Suppressor macrophage treated with lipopolysaccharide for 1 hour (primary cell): ENCODE data around the gene DNAJA2.
"Not testable (repeated sequence)": the region's sequence is repeated elsewhere in the genome, so short reads cannot be mapped to it uniquely, and the experiment has no call there.

Experiments
- DNase-seq, 3 donors: peaks; one replicate each; pipeline ENCODE4 v3.0.0-alpha.2; 2020 to 2022

DNAJA2 gene

DNA sequence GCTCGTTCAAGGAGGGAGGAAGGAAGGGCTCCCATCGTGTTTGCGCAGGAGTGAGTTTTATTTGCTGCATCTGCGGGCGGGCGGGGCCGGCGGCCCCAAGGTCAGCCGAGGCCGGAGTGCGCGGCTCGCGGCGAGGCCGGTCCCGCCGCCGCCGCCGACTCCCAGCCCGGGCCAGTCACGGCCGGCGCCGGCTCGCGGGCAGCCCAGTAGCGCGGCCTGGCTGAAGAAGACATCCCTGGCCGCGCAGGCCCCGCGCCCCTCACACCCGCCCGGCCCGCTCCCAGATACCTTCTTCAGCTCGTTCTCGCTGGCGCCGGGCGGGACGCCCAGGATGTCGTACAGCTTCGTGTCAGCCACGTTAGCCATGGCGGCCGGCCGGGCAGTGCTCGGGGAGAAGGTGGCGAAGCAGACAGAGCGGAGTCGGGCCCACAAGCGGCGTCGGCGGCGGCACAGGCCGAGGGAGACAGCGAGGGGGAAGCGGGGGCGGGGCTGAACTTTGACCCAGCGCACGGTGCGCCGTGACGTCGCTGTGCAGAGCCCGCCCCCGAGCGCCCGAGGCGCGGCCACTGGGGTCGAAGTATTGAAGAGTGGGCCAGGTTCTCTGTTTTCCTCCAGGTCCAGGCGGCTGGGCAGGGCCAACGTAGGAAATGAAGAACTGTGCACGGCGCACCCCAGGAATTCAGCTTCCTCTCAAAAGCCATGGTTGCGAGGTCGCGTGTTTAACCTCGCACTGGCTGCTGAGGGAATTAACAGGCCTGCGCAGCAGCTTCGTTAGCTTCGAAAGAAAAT, at the start of gene DNAJA2:
Gene DNAJA2, minus strand, starts transcription at position 468 of the 789 bp plus-strand sequence. Its CDS starts 102 bp downstream, at position 366.
- peak; percentile 91 to 97 (median 96) for DNase-seq

GRCh38 chr16:47019568-47019967, 46.1 kb upstream of the DNAJA2 start:
- no peak for DNase-seq

DNA sequence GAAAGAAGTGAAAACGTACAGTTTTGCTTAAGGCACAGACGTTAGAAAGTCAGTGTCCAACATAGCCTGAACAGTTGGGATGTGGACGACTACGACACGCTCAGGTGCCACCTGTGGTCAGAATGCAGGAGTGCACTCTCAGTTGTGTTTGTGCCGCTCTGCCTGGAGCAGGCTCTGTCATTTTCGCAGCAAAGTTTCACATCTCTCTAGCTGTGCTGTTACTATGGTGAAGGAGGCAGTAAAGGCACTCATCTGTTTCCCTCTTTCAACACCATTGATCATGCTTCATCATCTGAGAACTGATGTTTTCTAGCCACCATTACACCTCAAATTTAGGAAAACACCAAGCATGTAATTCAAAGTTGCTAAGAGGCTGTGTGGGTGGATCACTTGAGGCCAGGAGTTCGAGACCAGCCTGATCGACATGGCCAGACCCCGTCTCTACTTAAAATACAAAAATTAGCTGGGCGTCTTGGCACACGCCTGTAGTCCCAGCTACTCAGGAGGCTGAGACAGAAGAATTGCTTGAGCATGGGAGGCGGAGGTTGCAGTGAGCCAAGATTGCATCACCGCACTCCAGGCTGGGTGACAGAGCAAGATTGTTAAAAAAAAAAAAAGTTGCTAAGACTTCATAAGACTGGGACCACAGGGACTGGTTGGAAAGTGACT, 44.9 kb upstream of the DNAJA2 start:
- DNase-seq: peak; percentile 21 to 33 (median 27)

DNA sequence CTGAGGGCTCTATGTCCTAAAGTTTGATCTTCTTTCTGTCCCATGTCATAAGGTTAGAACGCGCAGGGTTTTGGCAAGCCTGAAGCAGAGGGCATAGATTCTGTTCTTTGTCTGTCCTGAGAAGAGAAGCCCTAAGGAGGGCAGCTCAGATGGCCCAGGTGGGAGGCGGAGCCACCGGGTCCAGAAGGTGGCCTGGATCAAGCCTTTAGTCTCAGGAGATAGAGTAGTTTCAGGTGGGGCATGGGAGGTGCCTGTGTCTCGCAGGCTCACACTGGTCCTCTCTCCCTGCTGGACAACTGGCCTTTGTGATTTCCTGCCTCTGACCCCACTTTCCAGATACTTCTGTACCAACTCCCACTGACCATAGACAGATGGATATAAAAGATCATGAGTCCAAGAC, 44.2 kb upstream of the DNAJA2 start:
- DNase-seq: no peak

DNA sequence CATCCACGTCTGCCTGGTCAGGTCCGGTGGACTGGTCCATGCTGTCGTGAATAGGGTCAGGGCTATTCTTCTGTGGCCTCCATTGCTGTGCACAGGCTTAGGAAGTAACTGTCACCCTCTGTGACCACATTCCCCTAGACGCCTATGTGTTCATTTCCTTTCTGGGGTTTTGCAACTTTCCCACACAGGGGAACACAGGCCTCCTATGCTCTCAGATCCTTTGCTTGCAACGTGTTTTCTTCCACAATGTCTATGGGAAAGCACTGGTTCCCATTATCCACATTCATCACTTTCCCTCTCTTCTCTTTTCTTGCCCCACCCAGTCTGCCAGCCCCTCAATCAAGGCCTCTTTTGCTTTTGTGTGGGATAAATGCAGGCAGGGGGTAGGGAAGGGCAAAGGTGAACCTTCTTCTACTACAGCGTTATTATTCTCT, 43.2 kb upstream of the DNAJA2 start:
- DNase-seq: peak; percentile 79 to 89 (median 87)

- no peak for DNase-seq
Observed at GRCh38 chr16:47013910-47014309, 40.4 kb upstream of the DNAJA2 start.

DNA sequence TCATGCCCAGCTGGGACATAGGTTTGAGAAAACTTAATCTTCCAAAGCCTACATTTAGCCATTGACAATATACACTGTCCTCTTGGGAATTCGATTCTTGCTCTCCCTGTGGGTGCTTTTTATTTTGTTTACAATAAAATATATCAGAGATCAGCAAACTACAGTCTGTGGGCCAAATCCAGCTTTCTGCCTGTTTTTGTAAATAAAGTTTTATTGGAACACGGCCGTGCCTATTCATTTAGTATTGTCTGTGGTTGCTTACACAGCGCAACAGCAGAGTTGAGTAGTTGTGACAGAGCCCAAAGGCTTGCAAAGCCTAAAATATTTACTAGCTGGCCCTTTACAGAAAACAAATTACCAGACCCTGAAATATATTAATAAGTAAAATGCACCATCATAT, 39.7 kb upstream of the DNAJA2 start:
- DNase-seq: no peak

DNA sequence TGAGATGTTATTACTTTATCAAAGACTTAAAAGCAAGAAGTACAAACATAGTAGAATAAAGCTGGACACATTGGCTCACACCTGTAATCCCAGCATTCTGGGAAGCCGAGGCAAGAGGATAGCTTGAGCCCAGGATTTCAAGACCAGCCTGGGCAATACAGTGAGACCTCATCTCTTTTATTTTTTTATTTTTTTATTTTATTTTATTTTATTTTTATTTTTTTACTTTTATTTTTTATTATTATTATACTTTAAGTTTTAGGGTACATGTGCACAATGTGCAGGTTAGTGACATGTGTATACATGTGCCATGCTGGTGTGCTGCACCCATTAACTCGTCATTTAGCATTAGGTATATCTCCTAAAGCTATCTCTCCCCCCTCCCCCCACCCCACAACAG, 37.3 kb upstream of the DNAJA2 start:
- DNase-seq: not testable (repeated sequence)

DNA sequence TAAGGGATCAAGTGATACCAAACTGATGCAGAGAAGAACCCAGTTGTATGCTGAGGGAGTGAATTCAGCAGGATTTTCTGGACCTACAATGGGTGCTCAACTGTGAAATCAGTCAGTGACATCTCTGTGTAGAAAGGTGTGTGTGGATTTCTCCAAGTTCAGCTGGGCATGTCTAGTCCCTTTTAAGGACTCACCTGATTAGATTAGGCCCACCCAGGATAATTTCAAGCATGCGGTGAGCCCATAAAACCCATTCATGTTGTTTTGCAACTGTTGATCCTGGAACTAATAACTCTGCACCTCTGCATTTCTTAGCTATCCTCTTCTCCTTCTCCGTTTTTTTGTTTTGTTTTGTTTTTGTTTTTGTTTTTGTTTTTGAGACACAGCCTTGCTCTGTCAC, 35.1 kb upstream of the DNAJA2 start:
- no peak for DNase-seq

DNA sequence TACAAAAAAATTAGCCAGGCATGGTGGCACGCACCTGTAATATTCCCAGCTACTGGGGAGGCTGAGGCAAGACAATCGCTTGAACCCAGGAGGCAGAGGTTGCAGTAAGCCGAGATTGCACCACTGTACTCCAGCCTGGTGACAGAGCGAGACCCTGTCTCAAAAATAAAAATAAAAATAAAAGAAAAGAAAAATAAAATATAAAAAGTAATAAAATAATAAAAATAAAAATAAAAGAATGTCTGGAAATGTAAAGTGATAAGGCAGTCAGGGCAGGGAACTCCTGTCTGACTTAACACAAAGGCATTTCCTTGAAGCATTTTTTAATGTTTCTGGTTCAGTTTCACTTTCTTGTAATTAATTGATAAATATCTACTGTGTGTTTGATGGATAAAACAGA, 34.7 kb upstream of the DNAJA2 start:
- no peak for DNase-seq

DNA sequence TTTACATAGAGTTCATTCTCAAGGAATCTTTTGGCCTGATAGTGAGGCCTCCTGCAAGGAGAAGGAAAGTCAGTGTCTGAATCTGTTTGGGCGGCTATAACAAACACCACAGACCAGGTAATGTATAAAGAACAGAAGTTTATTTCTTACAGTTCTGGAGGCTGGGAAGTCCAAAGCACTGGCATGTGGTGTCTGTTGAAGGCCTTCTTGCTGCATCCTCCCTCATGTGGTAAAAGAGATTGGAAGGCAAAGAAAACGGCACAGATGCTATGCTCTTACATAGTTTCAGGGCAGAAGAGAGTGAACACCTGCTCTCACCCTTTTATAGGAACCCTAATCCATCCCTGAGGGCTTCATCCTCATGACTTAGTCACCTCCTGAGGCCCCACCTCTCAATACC, 31.2 kb upstream of the DNAJA2 start:
- DNase-seq: no peak

GRCh38 chr16:47000066-47000465, 26.6 kb upstream of the DNAJA2 start:
- DNase-seq: not testable (repeated sequence)

DNA sequence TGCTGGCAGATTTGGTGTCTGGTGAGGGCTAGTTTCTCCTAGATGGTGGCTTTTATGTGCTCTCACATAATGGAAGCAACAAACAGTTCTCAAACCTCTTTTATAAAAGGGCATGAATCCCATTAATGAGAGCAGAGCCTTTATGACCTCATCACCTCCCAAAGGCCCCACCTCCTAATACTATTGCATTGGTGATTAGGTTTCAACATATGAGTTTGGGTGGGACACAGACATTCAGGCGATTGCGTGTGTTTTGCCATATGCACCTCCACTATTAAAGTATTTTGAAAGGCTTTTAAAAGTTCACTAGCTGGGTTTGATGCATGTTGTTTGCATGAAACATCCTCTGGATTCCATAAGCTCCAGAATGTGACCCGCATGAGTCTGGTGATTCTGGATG, 24.4 kb upstream of the DNAJA2 start:
- DNase-seq: no peak

DNA sequence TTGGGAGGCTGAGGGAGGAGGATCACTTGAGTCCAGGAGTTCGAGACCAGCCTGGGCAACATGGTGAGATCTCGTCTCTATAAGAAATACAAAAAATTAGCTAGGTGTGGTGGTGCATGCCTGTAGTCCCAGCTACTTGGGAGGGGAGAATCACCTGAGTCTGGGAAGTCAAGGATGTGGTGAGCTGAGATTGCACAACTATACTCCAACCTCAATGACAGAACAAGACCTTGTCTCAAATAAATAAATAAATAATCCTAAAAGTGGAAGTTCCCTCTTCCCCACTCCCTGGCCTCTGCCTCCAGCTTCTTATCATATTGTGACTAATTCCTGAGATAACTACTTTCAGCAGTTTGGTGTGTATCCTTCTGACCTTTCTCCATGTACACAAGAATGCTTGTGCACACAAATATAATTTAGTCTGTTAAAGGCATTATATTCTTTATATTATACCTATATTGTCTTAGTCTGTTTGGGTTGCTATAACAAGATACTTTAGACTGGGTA, 23.5 kb upstream of the DNAJA2 start:
- DNase-seq: peak in 2 of 3 donors; percentile 8 to 34

- peak in 2 of 3 donors; percentile 37 to 38 for DNase-seq
Observed at GRCh38 chr16:46996391-46996790, 22.9 kb upstream of the DNAJA2 start.

DNA sequence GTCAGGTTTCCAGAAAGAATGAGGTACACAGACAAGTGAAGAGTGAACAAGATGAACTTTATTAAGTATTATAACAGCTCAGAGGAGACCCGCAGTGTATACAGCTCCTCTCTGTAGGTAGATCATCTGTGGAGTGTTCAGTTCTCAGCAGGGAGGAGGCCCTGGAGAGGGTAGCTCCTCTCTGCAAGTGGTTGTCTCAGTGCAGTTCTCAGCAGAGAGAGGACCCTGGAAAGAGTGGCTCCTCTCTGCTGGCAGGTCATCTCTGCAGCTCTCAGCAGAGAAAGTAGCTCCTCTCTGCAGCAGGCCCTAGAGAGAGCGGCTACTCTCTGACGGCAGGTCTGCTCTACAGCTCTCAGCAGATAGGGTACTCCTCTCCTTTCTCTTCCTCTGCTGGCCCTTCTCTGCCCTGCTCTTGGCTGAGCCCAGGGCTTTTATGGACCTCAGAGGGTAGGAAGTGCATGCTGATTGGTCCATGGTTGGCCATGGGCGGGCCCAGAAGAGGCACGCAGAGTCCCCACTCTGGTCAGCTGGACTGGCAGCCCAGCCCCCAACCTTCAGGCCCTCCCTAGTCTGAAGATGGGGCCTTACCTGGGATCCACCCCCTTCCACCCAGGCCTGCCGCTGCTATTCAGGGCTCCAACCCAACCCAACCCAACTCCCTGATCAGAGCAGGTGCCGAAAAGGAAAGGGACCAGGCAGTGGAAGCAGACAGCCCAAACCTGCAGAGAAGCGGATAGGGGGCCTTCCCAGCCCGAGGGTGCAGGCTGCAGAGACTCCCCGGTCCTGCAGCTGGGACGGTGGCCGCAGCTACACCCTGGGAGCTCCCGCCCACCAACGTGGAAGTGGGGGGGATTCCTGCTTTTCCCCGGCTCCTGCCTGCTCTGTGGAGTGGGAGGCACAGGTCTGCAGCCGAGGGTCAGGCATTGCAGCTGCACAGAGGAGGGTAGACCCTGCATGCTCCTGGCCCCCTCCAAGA, 18.5 kb upstream of the DNAJA2 start:
- DNase-seq: no peak

- DNase-seq: no peak
Observed at GRCh38 chr16:46986896-46987295, 13.4 kb upstream of the DNAJA2 start.

DNA sequence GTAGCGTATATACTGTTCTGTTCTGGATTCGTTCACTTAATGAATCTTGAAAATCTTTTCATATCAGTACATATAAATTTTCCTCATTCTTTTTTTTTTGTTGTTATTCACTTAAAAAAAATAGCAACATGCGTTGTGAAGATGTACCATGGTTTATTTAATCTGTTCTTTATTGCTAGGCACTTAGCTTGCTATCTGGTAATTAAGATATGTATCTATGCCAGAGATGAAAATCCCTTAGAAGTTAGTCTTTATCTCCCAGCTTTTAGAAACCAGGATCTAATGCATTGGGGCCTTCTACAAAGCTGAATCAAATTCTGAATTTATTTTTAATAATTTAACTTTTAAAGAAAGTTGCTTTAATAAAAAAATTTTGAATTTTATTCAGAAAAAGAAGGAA, 13.0 kb upstream of the DNAJA2 start:
- no peak for DNase-seq

DNA sequence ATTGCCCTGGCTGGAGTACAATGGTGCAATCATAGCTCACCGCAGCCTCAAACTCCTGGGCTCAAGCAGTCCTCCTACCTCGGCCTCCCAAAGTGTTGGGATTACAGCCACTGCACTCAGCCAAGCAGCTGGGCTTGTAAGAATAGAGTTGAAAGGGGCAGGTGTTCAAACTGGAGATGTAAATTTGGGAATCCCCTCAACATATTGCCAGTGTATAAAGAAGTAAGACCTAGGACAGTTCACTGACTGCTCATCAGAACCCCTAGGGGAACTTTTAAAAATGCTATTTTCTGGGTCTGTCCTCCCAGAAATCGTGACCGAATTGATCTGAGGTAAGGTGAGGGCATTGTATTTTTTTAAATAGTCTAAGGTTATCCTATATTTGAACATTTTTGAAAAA, 8.9 kb upstream of the DNAJA2 start:
- DNase-seq: no peak

- DNase-seq: no peak
Observed at GRCh38 chr16:46980926-46981325, 7.5 kb upstream of the DNAJA2 start.

- DNase-seq: no peak
Observed at GRCh38 chr16:46976550-46976949, 3.1 kb upstream of the DNAJA2 start.

DNA sequence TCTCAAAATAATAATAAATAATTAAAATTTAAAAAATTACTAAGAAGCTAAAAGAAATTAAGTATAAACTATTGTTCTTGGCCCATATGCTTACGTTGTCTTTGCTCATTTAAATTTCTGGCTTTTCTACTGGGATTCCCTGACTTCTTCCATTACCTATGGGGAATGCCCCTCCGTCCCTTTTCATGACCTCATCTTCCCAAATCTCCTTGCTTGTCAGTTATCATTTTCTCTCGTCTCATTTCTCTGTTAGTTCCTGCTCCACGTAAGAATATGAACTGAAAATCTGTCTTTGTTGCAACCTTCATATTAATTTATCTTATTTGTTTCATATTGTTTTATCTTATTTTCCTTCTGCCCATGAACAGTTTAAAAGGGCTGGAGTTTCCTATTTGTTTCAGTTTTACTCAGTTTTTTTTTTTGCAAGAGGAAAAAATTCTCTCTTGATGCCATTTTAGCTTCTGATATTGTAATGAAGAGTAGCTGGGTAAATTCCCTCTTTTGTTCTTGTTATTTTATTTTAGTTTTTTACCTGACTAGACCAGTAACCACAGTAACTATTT, 2.5 kb upstream of the DNAJA2 start:
- DNase-seq: peak in 1 of 3 donors; percentile 7

DNA sequence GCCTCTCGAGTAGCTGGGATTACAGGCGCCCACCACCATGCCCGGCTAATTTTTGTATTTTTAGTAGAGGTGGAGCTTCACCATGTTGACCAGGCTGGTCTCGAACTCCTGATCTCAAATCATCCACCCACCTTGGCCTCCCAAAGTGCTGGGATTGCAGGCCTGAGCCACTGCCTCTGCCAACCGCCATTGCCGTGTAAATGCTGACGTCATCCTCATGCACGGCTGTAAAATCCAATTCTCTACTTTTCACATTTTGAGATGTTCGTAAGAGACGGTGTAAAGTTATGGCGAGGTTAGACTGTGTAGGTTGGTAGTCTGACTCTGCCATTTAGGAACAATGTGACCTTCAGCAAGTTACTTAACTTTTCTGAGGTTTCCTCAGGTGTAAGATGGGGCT, 1.7 kb upstream of the DNAJA2 start:
- DNase-seq: no peak
